ENCODE measurements around the gene REX1BD. TPM values are rescaled to one million over a fixed set of nuclear protein-coding genes. Genes with fewer than 3 reads are reported as not detected.
"Not testable (repeated sequence)": the region's sequence is repeated elsewhere in the genome, so short reads cannot be mapped to it uniquely, and the experiment has no call there.

The REX1BD gene
- 140 and 173 TPM in 2 replicates for total RNA-seq (2014; rRNA removed; shearing (Covaris generic))

GRCh38 chr19:18588611-18589379, at the start of gene REX1BD:
Gene REX1BD (plus strand): TSS chr19:18588798. CDS start chr19:18588802, 4 bp downstream.
- DNase-seq (ENCODE audit: low read depth) = peak; percentile 88

- DNase-seq (ENCODE audit: low read depth) = no peak
These were observed 49.2 kb upstream of the REX1BD start for GRCh38 chr19:18539372-18539771.

- DNase-seq (ENCODE audit: low read depth) = not testable (repeated sequence)
These were observed 48.4 kb upstream of the REX1BD start for GRCh38 chr19:18540200-18540599.

- no peak for DNase-seq (ENCODE audit: low read depth)
These were observed 47.2 kb upstream of the REX1BD start for GRCh38 chr19:18541258-18541991.

- DNase-seq (ENCODE audit: low read depth) = no peak
These were observed 46.3 kb upstream of the REX1BD start for GRCh38 chr19:18541992-18542940.

GRCh38 chr19:18542941-18543813, 45.4 kb upstream of the REX1BD start, which contains the start of gene FKBP8:
Gene FKBP8 (minus strand): TSS chr19:18543573. CDS start chr19:18541970, 1,603 bp downstream.
- DNase-seq (ENCODE audit: low read depth) = peak; percentile 94

GRCh38 chr19:18543814-18544475, 44.7 kb upstream of the REX1BD start:
- peak; percentile 67 for DNase-seq (ENCODE audit: low read depth)

- DNase-seq (ENCODE audit: low read depth) = no peak
These were observed 37.0 kb upstream of the REX1BD start for GRCh38 chr19:18551631-18552030.

GRCh38 chr19:18557411-18558201, 31.0 kb upstream of the REX1BD start, which contains the start of gene KXD1:
Gene KXD1 (plus strand): TSS chr19:18557870. CDS start chr19:18562057, 4,187 bp downstream.
- peak; percentile 99 for DNase-seq (ENCODE audit: low read depth)

- no peak for DNase-seq (ENCODE audit: low read depth)
These were observed 30.4 kb upstream of the REX1BD start for GRCh38 chr19:18558202-18558555.

GRCh38 chr19:18558604-18559003, 30.0 kb upstream of the REX1BD start:
- no peak for DNase-seq (ENCODE audit: low read depth)

GRCh38 chr19:18559685-18560084, 28.9 kb upstream of the REX1BD start:
- DNase-seq (ENCODE audit: low read depth) = no peak

- DNase-seq (ENCODE audit: low read depth) = no peak
These were observed 26.5 kb upstream of the REX1BD start for GRCh38 chr19:18562086-18562485.

- DNase-seq (ENCODE audit: low read depth) = no peak
These were observed 21.6 kb upstream of the REX1BD start for GRCh38 chr19:18566953-18567352.

- DNase-seq (ENCODE audit: low read depth) = no peak
These were observed 20.2 kb upstream of the REX1BD start for GRCh38 chr19:18568367-18568766.

- DNase-seq (ENCODE audit: low read depth) = peak; percentile 99
These were observed 16.8 kb upstream of the REX1BD start, which contains the start of gene UBA52 for GRCh38 chr19:18571564-18572344. Gene UBA52 (plus strand): TSS chr19:18571857. CDS start chr19:18573301, 1,444 bp downstream.

- DNase-seq (ENCODE audit: low read depth) = no peak
These were observed 13.8 kb upstream of the REX1BD start for GRCh38 chr19:18574691-18575291.

- no peak for DNase-seq (ENCODE audit: low read depth)
These were observed 12.2 kb upstream of the REX1BD start for GRCh38 chr19:18576383-18576782.
